ENCODE data around the gene PEMT. TPM values are rescaled to one million over a fixed set of nuclear protein-coding genes. Genes with fewer than 3 reads are reported as not detected.

Gene PEMT
- total and polyA plus RNA-seq, 9 of the 15 experiments (the other 6 are each of a cell fraction or from before 2014, with no cell fraction given): 1.4 to 36.4 (median 13.6) TPM

- TF ChIP-seq RBM39 (optimal IDR thresholded peaks at IDR 0.05; ENCODE audit: low read depth, low read length): no peak
- TF ChIP-seq ZNF253 (CRISPR knock-in tag; conservative IDR thresholded peaks at IDR 0.05): no peak
- no peak for TF ChIP-seq SMARCA5 (IDR thresholded peaks at IDR 0.05)
- TF ChIP-seq POLR2G (IDR thresholded peaks at IDR 0.05; ENCODE audit: low read depth, low read length): no peak
- TF ChIP-seq FOS (IDR thresholded peaks at IDR 0.05; ENCODE audit: extremely low read depth, insufficient read length): no peak
Measured at GRCh38 chr17:17520599-17521232, 70.8 kb downstream of the PEMT start (continued).

- TF ChIP-seq ZNF407 (IDR thresholded peaks at IDR 0.05; ENCODE audit: low read depth): no peak
- TF ChIP-seq HDAC3 (IDR thresholded peaks at IDR 0.05; ENCODE audit: borderline replicate concordance, partially characterized antibody): no peak
- TF ChIP-seq TAF9B (IDR thresholded peaks at IDR 0.05; ENCODE audit: partially characterized antibody): no peak
- no peak for TF ChIP-seq NFIC (IDR thresholded peaks at IDR 0.05)
- no peak for TF ChIP-seq PHB (CRISPR knock-in tag; IDR thresholded peaks at IDR 0.05)
- no peak for TF ChIP-seq STAT5A (IDR thresholded peaks at IDR 0.05; ENCODE audit: borderline replicate concordance, low read length)
- TF ChIP-seq ZSCAN29 (IDR thresholded peaks at IDR 0.05): no peak
- no peak for TF ChIP-seq ESRRA (IDR thresholded peaks at IDR 0.05; ENCODE audit: borderline replicate concordance, low read depth)
- TF ChIP-seq BCOR (IDR thresholded peaks at IDR 0.05): no peak
- no peak for TF ChIP-seq ZNF263 (CRISPR knock-in tag; IDR thresholded peaks at IDR 0.05; ENCODE audit: borderline replicate concordance)
- ChIA-PET POLR2A (interaction anchor here (0.6 to 1.0 kb wide), 3 partner anchors 23 to 337 kb away, joined by 3 to 4 read pairs (median 3); no protein-coding TSS in a partner anchor), CTCF (ENCODE audit: low intra/inter-chr PET ratio) (no interaction called here)
- no peak overlapping the region for H2AFZ ChIP-seq (ENCODE audit: low read depth, low read length)
- FAIRE-seq: no peak
- no peaks in the 10 kb centered on the region for H3K9me3 ChIP-seq (replicated peaks; ENCODE audit: control insufficient read depth, insufficient read depth, low read depth, low read length)
- BruUV-seq (replicated peaks): no TSS peak
- no peak for DNase-seq (ENCODE audit: extremely low read depth in 1 of 4, low spot score in 3 of 4)
- H3K36me3 ChIP-seq (ENCODE audit: control insufficient read depth, insufficient read depth, low read length): no peaks in the 10 kb centered on the region
- H3K9me1 ChIP-seq (ENCODE audit: control insufficient read depth, insufficient read depth, low read length): no peaks in the 10 kb centered on the region
- H3K79me2 ChIP-seq (ENCODE audit: control insufficient read depth, insufficient read depth, low read length): no peaks in the 10 kb centered on the region
- in situ Hi-C loops (cut with MboI): no loop called here
- H3K4me2 ChIP-seq (ENCODE audit: insufficient read depth, low read length): no peak overlapping the region
- H4K20me1 ChIP-seq (replicated peaks; ENCODE audit: control insufficient read depth, insufficient read depth, low read length): no peaks in the 10 kb centered on the region
- H3K4me1 ChIP-seq (replicated peaks in 1 of 2; ENCODE audit: control insufficient read depth in 2 of 2, insufficient read depth in 2 of 2, low read length in 2 of 2): peaks cover 0 to 10% of the 10 kb centered on the region in 2 experiments; a peak in 2 of 5 replicates
- WGBS (ENCODE audit: insufficient coverage, low coverage, missing lambda C conversion rate): 75% methylated on average over 7 of the region's 10 CpGs
- intact Hi-C loops (cut with micrococcal nuclease): no loop called here
- H3K27ac ChIP-seq (ENCODE audit: extremely low read depth, low read depth, low read length): no peak overlapping the region
- no peak for ATAC-seq
- no peak overlapping the region for H3K9ac ChIP-seq (ENCODE audit: insufficient read depth in 1 of 2, low read depth in 2 of 2, low read length in 2 of 2)
- no peaks in the 10 kb centered on the region for H3K27me3 ChIP-seq (ENCODE audit: control insufficient read depth in 2 of 2, insufficient read depth in 2 of 2, low read length in 2 of 2)
- no peak overlapping the region for H3K4me3 ChIP-seq
Measured at GRCh38 chr17:17519886-17520285, 71.6 kb downstream of the PEMT start.

Data from K562 (cell line).